ENCODE results near the gene RGS16. TPM values are rescaled to one million over a fixed set of nuclear protein-coding genes. Genes with fewer than 3 reads are reported as not detected.

RGS16 gene
- total RNA-seq, 1 donor from 2014 or later: 2.3 TPM

GRCh38 chr1:182603646-182604174 lies 479 bp downstream of the RGS16 start:
- H3K27me3 ChIP-seq (ENCODE audit: control insufficient read depth, insufficient read depth, low read length): no peaks in the 10 kb centered on the region
- H3K4me3 ChIP-seq (ENCODE audit: low read depth, low read length): peak overlapping the region; percentile 28
- no peak for DNase-seq (ENCODE audit: low read depth)
- no peaks in the 10 kb centered on the region for H3K36me3 ChIP-seq (ENCODE audit: control insufficient read depth, insufficient read depth, low read length)
- TF ChIP-seq CTCF (IDR thresholded peaks at IDR 0.05; ENCODE audit: insufficient read depth, low read length, poor library complexity, severe bottlenecking): no peak

- no peak for DNase-seq (ENCODE audit: low read depth)
- H3K27me3 ChIP-seq (ENCODE audit: control insufficient read depth, insufficient read depth, low read length): no peaks in the 10 kb centered on the region
- peak overlapping the region; percentile 0 for H3K4me3 ChIP-seq (ENCODE audit: low read depth, low read length)
- no peaks in the 10 kb centered on the region for H3K36me3 ChIP-seq (ENCODE audit: control insufficient read depth, insufficient read depth, low read length)
- no peak for TF ChIP-seq CTCF (IDR thresholded peaks at IDR 0.05; ENCODE audit: insufficient read depth, low read length, poor library complexity, severe bottlenecking)
Observed at GRCh38 chr1:182602935-182603645, 1.1 kb downstream of the RGS16 start.

GRCh38 chr1:182601913-182602312 lies 2.3 kb downstream of the RGS16 start:
- H3K36me3 ChIP-seq (ENCODE audit: control insufficient read depth, insufficient read depth, low read length): no peaks in the 10 kb centered on the region
- no peak for DNase-seq (ENCODE audit: low read depth)
- TF ChIP-seq CTCF (IDR thresholded peaks at IDR 0.05; ENCODE audit: insufficient read depth, low read length, poor library complexity, severe bottlenecking): no peak
- no peak overlapping the region for H3K4me3 ChIP-seq (ENCODE audit: low read depth, low read length)
- no peaks in the 10 kb centered on the region for H3K27me3 ChIP-seq (ENCODE audit: control insufficient read depth, insufficient read depth, low read length)

GRCh38 chr1:182601416-182601786 lies 2.8 kb downstream of the RGS16 start:
- Histone ChIP-seq H3K36me3 (ENCODE audit: control insufficient read depth, insufficient read depth, low read length) (no peaks in the 10 kb centered on the region), H3K27me3 (ENCODE audit: control insufficient read depth, insufficient read depth, low read length) (no peaks in the 10 kb centered on the region), H3K4me3 (ENCODE audit: low read depth, low read length) (no peak overlapping the region)
- TF ChIP-seq CTCF (IDR thresholded peaks at IDR 0.05; ENCODE audit: insufficient read depth, low read length, poor library complexity, severe bottlenecking): peak; percentile 62
- DNase-seq (ENCODE audit: low read depth): peak; percentile 31

- no peak for DNase-seq (ENCODE audit: low read depth)
- H3K36me3 ChIP-seq (ENCODE audit: control insufficient read depth, insufficient read depth, low read length): no peaks in the 10 kb centered on the region
- H3K4me3 ChIP-seq (ENCODE audit: low read depth, low read length): no peak overlapping the region
- no peak for TF ChIP-seq CTCF (IDR thresholded peaks at IDR 0.05; ENCODE audit: insufficient read depth, low read length, poor library complexity, severe bottlenecking)
- H3K27me3 ChIP-seq (ENCODE audit: control insufficient read depth, insufficient read depth, low read length): no peaks in the 10 kb centered on the region
Observed at GRCh38 chr1:182600745-182601415, 3.3 kb downstream of the RGS16 start.
